ENCODE data around the gene AATF. TPM values are rescaled to one million over a fixed set of nuclear protein-coding genes. Genes with fewer than 3 reads are reported as not detected.

AATF gene
- total RNA-seq, 3 donors from 2014 or later, result 34.4 to 47.2 (median 40.0) TPM

GRCh38 chr17:36937001-36937958 is 11.5 kb upstream of the AATF start, which contains the start of gene LHX1:
LHX1 (plus strand) TSS chr17:36937475; CDS start chr17:36938198, 723 bp downstream.
- Histone ChIP-seq H3K4me1 (peaks cover 21 to 30% of the 10 kb centered on the region in 2 donors), H3K36me3 (no peaks in the 10 kb centered on the region), H3K27me3 (peaks cover 50 to 100% of the 10 kb centered on the region in 2 donors), H3K4me3 (peak within 1 kb of the TSS in 2 of 3 donors; percentile 5 to 54), H3K9me3 (no peaks in the 10 kb centered on the region), H3K27ac (no peak within 1 kb of the TSS)
- intact Hi-C loops (cut with DNase I; ENCODE audit: low total_unique reads), result no loop called here
- DNase-seq (ENCODE audit: low spot score in 2 of 2), result no peak
- TF ChIP-seq POLR2AphosphoS5 (IDR thresholded peaks at IDR 0.05) (peak in 1 of 3 donors; percentile 34), POLR2A (IDR thresholded peaks at IDR 0.05) (no peak), CTCF (IDR thresholded peaks at IDR 0.05) (no peak)

GRCh38 chr17:36937959-36938565 is 10.7 kb upstream of the AATF start:
- H3K27me3 ChIP-seq, result peaks cover 54 to 100% of the 10 kb centered on the region in 2 donors
- intact Hi-C loops (cut with DNase I; ENCODE audit: low total_unique reads), result no loop called here
- H3K9me3 ChIP-seq, result no peaks in the 10 kb centered on the region
- DNase-seq (ENCODE audit: low spot score in 2 of 2), result no peak
- no peaks in the 10 kb centered on the region for H3K36me3 ChIP-seq
- peaks cover 21 to 25% of the 10 kb centered on the region in 2 donors for H3K4me1 ChIP-seq
- H3K27ac ChIP-seq, result no peak overlapping the region
- H3K4me3 ChIP-seq, result peak overlapping the region in 1 of 3 donors; percentile 54
- no peak for TF ChIP-seq POLR2A (IDR thresholded peaks at IDR 0.05)
- no peak for TF ChIP-seq POLR2AphosphoS5 (IDR thresholded peaks at IDR 0.05)
- TF ChIP-seq CTCF (IDR thresholded peaks at IDR 0.05), result no peak

- TF ChIP-seq POLR2AphosphoS5 (IDR thresholded peaks at IDR 0.05), result no peak
- no peak for TF ChIP-seq CTCF (IDR thresholded peaks at IDR 0.05)
- no peak for TF ChIP-seq POLR2A (IDR thresholded peaks at IDR 0.05)
- H3K4me1 ChIP-seq, result peaks cover 21 to 22% of the 10 kb centered on the region in 2 donors
- peaks cover 49 to 100% of the 10 kb centered on the region in 2 donors for H3K27me3 ChIP-seq
- no peak for DNase-seq (ENCODE audit: low spot score in 2 of 2)
- H3K4me3 ChIP-seq, result peak overlapping the region in 1 of 3 donors; percentile 54
- H3K36me3 ChIP-seq, result no peaks in the 10 kb centered on the region
- intact Hi-C loops (cut with DNase I; ENCODE audit: low total_unique reads), result no loop called here
- no peaks in the 10 kb centered on the region for H3K9me3 ChIP-seq
- H3K27ac ChIP-seq, result no peak overlapping the region
These were observed 10.1 kb upstream of the AATF start for GRCh38 chr17:36938566-36939051.

DNA sequence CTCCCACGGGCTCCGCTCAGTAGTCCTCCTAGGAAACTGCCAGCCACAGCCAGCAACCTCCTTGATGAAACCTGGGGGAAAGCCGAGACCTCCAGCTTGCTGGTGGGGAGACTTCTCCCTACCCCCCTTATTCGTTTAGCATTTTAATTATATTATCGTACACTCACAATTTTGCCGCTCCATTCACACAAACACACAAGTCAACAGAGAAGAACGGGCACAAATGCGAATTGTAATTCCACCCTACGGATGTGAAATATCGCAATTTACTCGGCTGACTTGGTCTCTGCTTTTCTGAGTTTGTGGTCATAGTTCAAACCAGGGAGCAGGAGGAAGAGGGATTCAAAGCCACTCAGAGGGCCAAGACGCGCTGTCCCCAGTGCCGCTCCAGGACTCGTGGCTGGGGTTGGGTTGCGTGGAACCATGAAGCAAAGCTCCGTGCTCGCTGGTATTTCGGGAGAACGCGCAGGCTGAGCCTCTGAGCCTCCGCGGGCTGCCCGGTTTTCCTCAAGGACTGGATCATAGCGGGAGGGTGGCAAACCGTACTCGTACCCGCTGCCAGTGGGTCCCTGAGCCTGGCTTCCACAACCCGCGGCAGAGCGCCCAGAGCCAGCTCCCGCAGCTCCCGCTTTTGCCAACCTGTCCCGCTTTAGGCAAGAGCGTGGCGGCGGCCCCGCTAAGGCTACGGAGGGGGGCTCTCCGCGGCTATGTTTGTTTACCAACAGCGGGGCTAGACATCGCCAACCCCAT is 9.5 kb upstream of the AATF start:
- TF ChIP-seq POLR2AphosphoS5 (IDR thresholded peaks at IDR 0.05), result no peak
- no peak for TF ChIP-seq CTCF (IDR thresholded peaks at IDR 0.05)
- TF ChIP-seq POLR2A (IDR thresholded peaks at IDR 0.05), result no peak
- no peaks in the 10 kb centered on the region for H3K9me3 ChIP-seq
- no peak overlapping the region for H3K27ac ChIP-seq
- H3K4me3 ChIP-seq, result no peak overlapping the region
- no peak for DNase-seq (ENCODE audit: low spot score in 2 of 2)
- H3K27me3 ChIP-seq, result peaks cover 47 to 100% of the 10 kb centered on the region in 2 donors
- intact Hi-C loops (cut with DNase I; ENCODE audit: low total_unique reads), result no loop called here
- peaks cover 20 to 21% of the 10 kb centered on the region in 2 donors for H3K4me1 ChIP-seq
- no peaks in the 10 kb centered on the region for H3K36me3 ChIP-seq

Data from breast epithelium (tissue), 4 donors.